Stimulated activated effector memory CD8-positive, alpha-beta T cell treated with anti-CD3 and anti-CD28 coated beads, Interleukin-12 subunit alpha, Interleukin-12 subunit beta, amount 100 ng/mL, for 72 hours (primary cell): ENCODE measurements around the gene ATP5ME.

Experiments
- ATAC-seq: fragments of 150-1000 bp; cut with Tn5 transposase; 2 replicates; pipeline ENCODE4 v1.10.0; 2021
- DNase-seq, 2 donors: peaks; one replicate each; pipeline ENCODE4 v3.0.0; 2021 to 2022; ENCODE audit warnings: low spot score in 2 of 2
- H3K27ac Mint-ChIP-seq: one replicate; pipeline ENCODE4 v1.8.0; 2022; ENCODE audit warnings: mild to moderate bottlenecking, mixed read lengths
- H3K36me3 Mint-ChIP-seq: one replicate; pipeline ENCODE4 v1.8.0; 2022; ENCODE audit warnings: mild to moderate bottlenecking, mixed read lengths
- H3K4me1 Mint-ChIP-seq: one replicate; pipeline ENCODE4 v1.8.0; 2022; ENCODE audit warnings: mixed read lengths
- H3K4me3 Mint-ChIP-seq: one replicate; pipeline ENCODE4 v1.8.0; 2022; ENCODE audit warnings: mild to moderate bottlenecking, mixed read lengths
- H3K9me3 Mint-ChIP-seq: one replicate; pipeline ENCODE4 v1.8.0; 2022; ENCODE audit warnings: mixed read lengths

The ATP5ME gene

DNA sequence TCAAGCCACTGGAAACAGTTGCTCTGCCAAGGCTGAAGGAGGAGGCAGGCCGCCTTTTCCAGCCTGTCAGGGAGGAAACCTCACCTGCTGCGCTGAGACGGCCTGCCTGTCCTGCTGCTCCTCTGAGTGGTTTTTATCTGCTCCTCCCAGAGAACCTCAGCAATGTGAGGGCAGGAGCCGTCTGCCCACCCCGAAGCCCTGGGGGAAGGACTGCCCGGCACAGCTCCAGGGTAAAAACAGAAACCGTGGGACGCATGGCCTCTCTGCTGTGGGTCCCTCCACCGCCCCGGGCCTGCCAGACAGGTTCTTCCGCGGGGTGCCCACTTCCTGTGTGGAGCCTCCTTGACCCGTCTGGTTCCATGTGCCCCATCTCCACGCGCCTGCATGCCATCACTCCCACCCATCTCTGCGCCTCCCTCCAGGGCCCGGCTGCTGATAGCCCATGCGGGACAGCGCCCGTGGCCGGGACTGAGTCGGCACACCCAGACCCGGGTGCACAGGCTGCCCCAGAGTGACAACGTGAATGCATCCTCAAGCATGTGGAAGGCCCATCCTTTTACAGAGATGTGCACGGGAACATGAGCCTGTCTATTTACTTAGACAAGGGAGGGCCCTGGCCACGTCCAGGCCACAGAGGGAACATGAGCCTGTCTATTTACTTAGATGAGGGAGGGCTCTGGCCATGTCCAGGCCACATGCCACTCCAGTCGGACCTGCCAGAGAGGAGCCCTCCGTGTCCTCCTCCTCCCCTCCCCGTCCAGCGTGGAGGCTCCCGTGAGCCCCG is 18.9 kb upstream of the ATP5ME start:
- H3K4me3 Mint-ChIP-seq, result no peak overlapping the region

GRCh38 chr4:689723-690122 is 15.6 kb upstream of the ATP5ME start:
- no peak for DNase-seq
- ATAC-seq, result no peak
- Mint-ChIP-seq H3K36me3 (no peaks in the 10 kb centered on the region), H3K9me3 (no peaks in the 10 kb centered on the region), H3K4me1 (peaks cover 5% of the 10 kb centered on the region), H3K27ac (no peak overlapping the region), H3K4me3 (no peak overlapping the region)

More for the DNA sequence above, 18.9 kb upstream of the ATP5ME start:
- Mint-ChIP-seq H3K27ac (no peak overlapping the region), H3K9me3 (no peaks in the 10 kb centered on the region), H3K4me1 (no peaks in the 10 kb centered on the region), H3K36me3 (no peaks in the 10 kb centered on the region)
- no peak for DNase-seq
- ATAC-seq, result no peak

DNA sequence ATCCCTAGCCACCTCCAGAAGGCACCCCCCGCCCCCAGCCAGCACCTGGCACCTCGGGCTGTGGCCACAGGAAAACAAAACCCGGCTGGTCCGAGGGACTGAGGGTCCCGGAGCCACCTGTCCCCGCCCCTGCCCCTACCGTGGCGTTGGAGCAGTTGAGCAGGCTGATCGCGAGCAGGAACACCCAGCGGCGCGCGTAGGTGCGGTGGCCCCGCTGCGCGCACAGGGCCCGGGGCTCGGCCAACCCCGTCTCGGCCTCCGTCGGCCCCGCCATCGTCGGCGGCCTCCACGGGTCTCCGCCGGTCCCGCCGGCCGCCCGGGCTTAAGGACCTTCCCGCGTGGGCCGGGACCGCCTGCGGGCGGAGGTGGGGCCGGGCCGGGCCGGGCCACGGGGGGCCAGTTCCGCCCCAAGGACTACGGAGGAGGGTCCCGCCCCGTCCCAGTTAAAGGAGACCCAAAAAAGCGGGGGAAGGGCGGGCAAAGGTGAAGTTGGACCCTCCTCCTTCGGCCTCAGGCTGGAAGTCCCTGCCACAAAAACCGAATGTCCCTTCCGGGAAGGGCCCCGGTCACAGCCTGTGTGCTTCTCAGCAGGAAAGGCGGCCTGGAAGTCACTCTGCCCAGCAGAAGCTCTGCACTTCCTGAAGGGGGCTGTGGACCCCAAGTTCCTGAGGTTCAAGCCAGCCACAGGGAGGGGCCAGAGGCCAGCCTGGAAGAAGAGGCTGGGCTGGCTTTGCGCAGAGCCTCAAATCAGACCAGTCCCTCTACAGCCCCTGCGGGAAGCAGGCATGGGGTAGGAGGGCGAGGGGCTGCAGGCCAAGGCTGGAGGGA is 15.0 kb upstream of the ATP5ME start, which contains the start of gene SLC49A3:
Gene SLC49A3 (minus strand): TSS at position 298 of the 828 bp plus-strand sequence. CDS start 24 bp downstream, at position 274.
- Mint-ChIP-seq H3K4me1 (peaks cover 6% of the 10 kb centered on the region), H3K9me3 (no peaks in the 10 kb centered on the region), H3K36me3 (no peaks in the 10 kb centered on the region), H3K27ac (no peak within 1 kb of the TSS), H3K4me3 (no peak within 1 kb of the TSS)
- ATAC-seq (peak; percentile 20), DNase-seq (no peak)

- DNase-seq (no peak), ATAC-seq (no peak)
- Mint-ChIP-seq H3K4me1 (peaks cover 12% of the 10 kb centered on the region), H3K4me3 (no peak overlapping the region), H3K27ac (no peak overlapping the region), H3K36me3 (no peaks in the 10 kb centered on the region), H3K9me3 (no peaks in the 10 kb centered on the region)
Measured at GRCh38 chr4:687971-688853, 14.1 kb upstream of the ATP5ME start.

GRCh38 chr4:687048-687970 is 13.2 kb upstream of the ATP5ME start:
- H3K4me1 Mint-ChIP-seq, result peaks cover 12% of the 10 kb centered on the region
- no peak for ATAC-seq
- no peaks in the 10 kb centered on the region for H3K36me3 Mint-ChIP-seq
- no peak for DNase-seq
- H3K9me3 Mint-ChIP-seq, result no peaks in the 10 kb centered on the region
- no peak overlapping the region for H3K27ac Mint-ChIP-seq
- H3K4me3 Mint-ChIP-seq, result no peak overlapping the region

- no peaks in the 10 kb centered on the region for H3K36me3 Mint-ChIP-seq
- ATAC-seq (no peak), DNase-seq (no peak)
- H3K4me1 Mint-ChIP-seq, result peaks cover 12% of the 10 kb centered on the region
- H3K9me3 Mint-ChIP-seq, result no peaks in the 10 kb centered on the region
- no peak overlapping the region for H3K27ac Mint-ChIP-seq
- no peak overlapping the region for H3K4me3 Mint-ChIP-seq
Measured at GRCh38 chr4:686413-687040, 12.5 kb upstream of the ATP5ME start.

GRCh38 chr4:685679-686412 is 11.8 kb upstream of the ATP5ME start:
- peaks cover 14% of the 10 kb centered on the region for H3K4me1 Mint-ChIP-seq
- no peak for ATAC-seq
- no peak for DNase-seq
- no peak overlapping the region for H3K4me3 Mint-ChIP-seq
- H3K36me3 Mint-ChIP-seq, result peaks cover 2% of the 10 kb centered on the region
- no peaks in the 10 kb centered on the region for H3K9me3 Mint-ChIP-seq
- H3K27ac Mint-ChIP-seq, result no peak overlapping the region

DNA sequence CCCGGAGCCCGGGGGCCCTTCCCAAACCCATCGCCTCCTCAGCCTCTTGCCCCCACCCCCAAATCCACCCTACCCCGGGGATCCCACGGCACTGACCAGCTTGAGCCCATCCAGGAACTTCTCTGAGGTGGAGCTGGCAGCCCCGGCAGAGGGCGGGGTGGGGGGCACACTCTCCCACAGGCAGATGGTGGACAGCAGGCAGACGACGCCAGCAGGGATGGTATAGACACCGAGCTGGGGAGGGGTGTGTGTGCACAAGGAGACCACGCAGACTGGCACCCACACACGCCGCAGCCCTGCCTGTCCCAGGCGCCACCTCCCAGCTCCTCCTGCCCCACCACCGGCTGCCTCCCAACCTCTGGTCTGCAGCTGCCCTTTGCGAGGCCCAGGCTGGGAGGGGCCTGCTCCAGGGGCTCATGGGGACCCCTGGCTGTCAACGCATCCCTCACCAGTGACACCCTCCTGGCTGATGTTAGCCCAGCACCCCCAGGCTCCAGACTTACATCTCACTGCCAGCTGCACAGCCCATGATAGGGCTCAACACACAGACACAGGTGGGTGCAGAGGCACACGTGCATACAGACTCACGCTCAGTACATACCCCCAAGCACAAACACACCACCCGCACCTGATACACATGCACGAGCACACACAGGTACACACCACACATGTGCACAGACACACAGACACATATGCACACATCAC is 10.7 kb upstream of the ATP5ME start:
- Mint-ChIP-seq H3K4me1 (peaks cover 25% of the 10 kb centered on the region), H3K27ac (no peak overlapping the region), H3K9me3 (no peaks in the 10 kb centered on the region), H3K36me3 (peaks cover 5% of the 10 kb centered on the region), H3K4me3 (no peak overlapping the region)
- DNase-seq, result no peak
- no peak for ATAC-seq

DNA sequence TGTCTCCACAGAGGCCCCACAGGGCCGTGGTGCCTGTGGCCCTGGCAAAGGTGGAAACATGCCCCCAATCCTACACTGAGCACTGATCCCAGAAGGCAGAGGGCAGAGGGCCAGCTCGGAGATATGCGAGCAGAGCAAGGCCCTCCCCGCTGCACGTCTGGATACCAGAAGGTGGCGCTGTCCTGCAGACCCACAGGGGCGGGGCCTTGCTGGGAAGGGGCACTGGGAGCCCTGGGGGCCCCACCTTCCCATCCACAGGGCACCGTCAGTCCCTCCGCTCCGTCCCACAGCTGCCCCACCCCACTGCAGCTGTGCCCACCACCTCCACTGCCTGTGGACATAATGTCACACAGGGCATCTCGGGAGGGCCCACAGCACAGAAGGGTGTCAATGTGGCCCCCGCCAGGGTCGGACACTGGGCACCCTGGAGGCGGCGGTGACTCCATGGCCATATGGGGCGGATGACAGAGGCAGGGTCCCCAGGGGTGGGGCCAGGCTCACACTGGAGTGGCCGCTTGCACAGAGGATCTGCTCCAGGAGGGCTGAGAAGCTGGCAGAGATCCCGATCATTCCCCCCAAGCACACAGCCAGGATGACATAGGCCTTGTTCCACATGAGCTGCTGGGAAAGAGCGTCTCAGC is 10.0 kb upstream of the ATP5ME start:
- Mint-ChIP-seq H3K36me3 (peaks cover 5% of the 10 kb centered on the region), H3K9me3 (no peaks in the 10 kb centered on the region), H3K27ac (no peak overlapping the region), H3K4me3 (no peak overlapping the region), H3K4me1 (peaks cover 25% of the 10 kb centered on the region)
- DNase-seq, result no peak
- ATAC-seq, result peak; percentile 12

GRCh38 chr4:683247-683897 is 9.3 kb upstream of the ATP5ME start:
- peaks cover 5% of the 10 kb centered on the region for H3K36me3 Mint-ChIP-seq
- ATAC-seq (peak; percentile 1), DNase-seq (no peak)
- H3K4me3 Mint-ChIP-seq, result no peak overlapping the region
- peaks cover 25% of the 10 kb centered on the region for H3K4me1 Mint-ChIP-seq
- H3K27ac Mint-ChIP-seq, result no peak overlapping the region
- H3K9me3 Mint-ChIP-seq, result no peaks in the 10 kb centered on the region

DNA sequence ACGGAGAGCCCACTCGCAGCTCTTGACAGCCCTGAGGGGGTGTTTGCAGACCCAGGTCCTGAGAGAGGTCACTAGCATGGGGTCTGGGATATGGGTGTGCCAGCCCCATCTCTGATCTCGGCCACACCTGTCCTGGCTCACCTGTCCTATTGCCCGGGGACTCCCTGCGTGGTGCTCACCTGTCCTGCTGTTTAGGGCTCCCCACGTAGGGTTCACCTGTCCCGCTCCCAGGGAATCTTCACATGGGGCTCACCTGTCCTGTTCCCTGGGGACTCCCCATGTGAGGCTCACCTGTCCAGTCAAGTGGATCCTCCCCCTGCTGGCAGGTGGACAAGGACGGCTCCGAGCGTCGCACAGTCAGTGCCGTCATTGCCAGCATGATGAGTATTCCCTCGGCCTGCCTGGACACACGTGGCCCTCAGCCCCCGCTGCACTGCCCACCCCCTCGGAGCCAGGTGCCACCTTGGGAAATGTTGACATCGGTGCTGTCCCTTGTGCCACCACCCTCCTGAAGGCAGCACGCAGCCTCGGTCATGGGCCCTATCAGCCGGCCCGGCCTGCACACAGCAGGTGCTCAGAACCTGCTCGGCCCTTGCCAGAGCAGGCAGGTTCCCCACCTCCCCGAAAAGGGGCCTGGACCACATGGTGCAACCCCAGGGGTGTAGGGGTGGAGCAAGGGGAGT is 8.6 kb upstream of the ATP5ME start:
- no peak overlapping the region for H3K27ac Mint-ChIP-seq
- peak overlapping the region; percentile 29 for H3K4me3 Mint-ChIP-seq
- ATAC-seq, result no peak
- peaks cover 22% of the 10 kb centered on the region for H3K4me1 Mint-ChIP-seq
- DNase-seq, result no peak
- H3K36me3 Mint-ChIP-seq, result peaks cover 5% of the 10 kb centered on the region
- H3K9me3 Mint-ChIP-seq, result no peaks in the 10 kb centered on the region
